ENCODE measurements around the gene ING3. TPM values are rescaled to one million over a fixed set of nuclear protein-coding genes. Genes with fewer than 3 reads are reported as not detected.

Gene ING3
- total and polyA plus RNA-seq, 2 donors (not counting 3 experiments of a cell fraction or from before 2014, with no cell fraction given) = 8.7 to 19.6 TPM

GRCh38 chr7:121012170-121012874, 61.7 kb downstream of the ING3 start:
- TF ChIP-seq EZH2 (IDR thresholded peaks at IDR 0.05; ENCODE audit: borderline replicate concordance, low read depth, low read length, severe bottlenecking) (no peak), MYC (IDR thresholded peaks at IDR 0.05; ENCODE audit: low read depth, low read length) (no peak), POLR2A (IDR thresholded peaks at IDR 0.05; ENCODE audit: low read depth, low read length) (no peak), FOS (IDR thresholded peaks at IDR 0.05; ENCODE audit: borderline replicate concordance, insufficient read depth, low read length) (no peak), GATA2 (IDR thresholded peaks at IDR 0.05; ENCODE audit: insufficient read depth, insufficient read length, low read depth, low read length) (no peak), MAX (IDR thresholded peaks at IDR 0.05; ENCODE audit: insufficient read depth, insufficient read length) (no peak), POLR2AphosphoS5 (IDR thresholded peaks at IDR 0.05; ENCODE audit: insufficient read depth, low read depth, low read length) (no peak)
- Histone ChIP-seq H3K27me3 (ENCODE audit: control insufficient read depth in 2 of 2, insufficient read depth in 2 of 2, low read length in 2 of 2) (peaks cover 0 to 3% of the 10 kb centered on the region in 2 experiments), H3K4me3 (replicated peaks in 1 of 3; ENCODE audit: insufficient read depth in 1 of 3, low read depth in 1 of 3, low read length in 3 of 3) (no peak overlapping the region), H4K20me1 (replicated peaks; ENCODE audit: control insufficient read depth, extremely low read depth, insufficient read depth, low read length) (no peaks in the 10 kb centered on the region), H3K4me1 (ENCODE audit: control insufficient read depth, extremely low read depth, insufficient read depth, low read length) (no peaks in the 10 kb centered on the region), H3K27ac (ENCODE audit: insufficient read depth, low read depth, low read length) (no peak overlapping the region), H3K9me1 (replicated peaks; ENCODE audit: control insufficient read depth, extremely low read depth, insufficient read depth, low read length) (no peaks in the 10 kb centered on the region), H3K36me3 (ENCODE audit: control insufficient read depth in 2 of 2, extremely low read depth in 1 of 2, insufficient read depth in 2 of 2, low read length in 2 of 2) (no peaks in the 10 kb centered on the region), H2AFZ (ENCODE audit: low read depth, low read length) (no peak overlapping the region), H3K9ac (replicated peaks; ENCODE audit: extremely low read depth, insufficient read depth, low read length) (no peak overlapping the region), H3K4me2 (ENCODE audit: insufficient read depth, low read length) (no peak overlapping the region), H3K79me2 (ENCODE audit: control insufficient read depth, insufficient read depth, low read length) (no peaks in the 10 kb centered on the region), H3K9me3 (replicated peaks; ENCODE audit: control insufficient read depth, insufficient read depth, low read length) (no peaks in the 10 kb centered on the region)
- BruUV-seq (replicated peaks) = no TSS peak
- no peak for FAIRE-seq
- intact Hi-C loops (cut with micrococcal nuclease) (no loop called here), dilution Hi-C loops (cut with MboI; ENCODE audit: extremely low pct_ligation_motif_present, low sequenced_read_pairs) (no loop called here)
- no peak for DNase-seq (ENCODE audit: low read depth, low spot score)
- ChIA-PET POLR2A (no interaction called here), CTCF (interaction anchor here (1.2 kb wide), 1 partner anchor 24 kb away, joined by 3 read pairs; the partner anchor contains the start of gene CPED1)

DNA sequence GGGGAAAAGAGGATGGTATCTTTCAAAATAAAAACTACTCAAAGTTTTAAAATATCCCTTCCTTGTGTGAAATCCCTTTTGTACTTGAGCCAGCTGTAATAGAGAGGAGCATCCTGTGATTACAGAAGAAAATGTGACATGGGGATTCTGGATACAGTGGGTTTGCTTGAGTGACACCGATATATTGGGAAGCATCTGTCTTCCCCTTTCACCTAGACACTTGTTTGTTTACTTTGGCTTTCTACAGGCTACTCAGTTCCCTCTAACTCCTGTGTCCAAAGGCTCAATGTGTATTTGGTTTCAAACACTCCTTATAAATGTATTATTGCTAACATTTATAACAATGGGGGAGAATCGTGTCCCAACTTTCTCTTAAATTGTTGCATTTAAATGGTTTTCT, 62.3 kb downstream of the ING3 start:
- H3K27ac ChIP-seq (ENCODE audit: insufficient read depth, low read depth, low read length) = no peak overlapping the region
- H3K4me1 ChIP-seq (ENCODE audit: control insufficient read depth, extremely low read depth, insufficient read depth, low read length) = no peaks in the 10 kb centered on the region
- ChIA-PET CTCF (interaction anchor here (1.2 kb wide), 1 partner anchor 24 kb away, joined by 3 read pairs; the partner anchor contains the start of gene CPED1), POLR2A (no interaction called here)
- no peak overlapping the region for H3K9ac ChIP-seq (replicated peaks; ENCODE audit: extremely low read depth, insufficient read depth, low read length)
- H3K27me3 ChIP-seq (ENCODE audit: control insufficient read depth in 2 of 2, insufficient read depth in 2 of 2, low read length in 2 of 2) = peaks cover 0 to 3% of the 10 kb centered on the region in 2 experiments
- BruUV-seq (replicated peaks) = no TSS peak
- no peak for TF ChIP-seq GATA2 (IDR thresholded peaks at IDR 0.05; ENCODE audit: insufficient read depth, insufficient read length, low read depth, low read length)
- no peak for TF ChIP-seq FOS (IDR thresholded peaks at IDR 0.05; ENCODE audit: borderline replicate concordance, insufficient read depth, low read length)
- no peak for TF ChIP-seq EZH2 (IDR thresholded peaks at IDR 0.05; ENCODE audit: borderline replicate concordance, low read depth, low read length, severe bottlenecking)
- no peak for TF ChIP-seq MYC (IDR thresholded peaks at IDR 0.05; ENCODE audit: low read depth, low read length)
- no peak for TF ChIP-seq CTCF (IDR thresholded peaks at IDR 0.05; ENCODE audit: extremely low read depth in 1 of 2, insufficient read depth in 1 of 2, low read depth in 1 of 2, low read length in 2 of 2)
- no peak for TF ChIP-seq POLR2AphosphoS5 (IDR thresholded peaks at IDR 0.05; ENCODE audit: insufficient read depth, low read depth, low read length)
- no peak for TF ChIP-seq JUN (IDR thresholded peaks at IDR 0.05; ENCODE audit: borderline replicate concordance, insufficient read depth, insufficient read length, low read depth)
- TF ChIP-seq POLR2A (IDR thresholded peaks at IDR 0.05; ENCODE audit: low read depth, low read length) = no peak
- TF ChIP-seq MAX (IDR thresholded peaks at IDR 0.05; ENCODE audit: insufficient read depth, insufficient read length) = no peak
- FAIRE-seq (no peak), DNase-seq (ENCODE audit: low read depth, low spot score) (no peak)
- dilution Hi-C loops (cut with MboI; ENCODE audit: extremely low pct_ligation_motif_present, low sequenced_read_pairs) (no loop called here), intact Hi-C loops (cut with micrococcal nuclease) (no loop called here)
- H4K20me1 ChIP-seq (replicated peaks; ENCODE audit: control insufficient read depth, extremely low read depth, insufficient read depth, low read length) = no peaks in the 10 kb centered on the region
- H3K79me2 ChIP-seq (ENCODE audit: control insufficient read depth, insufficient read depth, low read length) = no peaks in the 10 kb centered on the region
- no peaks in the 10 kb centered on the region for H3K9me3 ChIP-seq (replicated peaks; ENCODE audit: control insufficient read depth, insufficient read depth, low read length)
- no peak overlapping the region for H2AFZ ChIP-seq (ENCODE audit: low read depth, low read length)
- H3K4me3 ChIP-seq (replicated peaks in 1 of 3; ENCODE audit: insufficient read depth in 1 of 3, low read depth in 1 of 3, low read length in 3 of 3) = no peak overlapping the region
- H3K4me2 ChIP-seq (ENCODE audit: insufficient read depth, low read length) = no peak overlapping the region
- no peaks in the 10 kb centered on the region for H3K9me1 ChIP-seq (replicated peaks; ENCODE audit: control insufficient read depth, extremely low read depth, insufficient read depth, low read length)
- H3K36me3 ChIP-seq (ENCODE audit: control insufficient read depth in 2 of 2, extremely low read depth in 1 of 2, insufficient read depth in 2 of 2, low read length in 2 of 2) = no peaks in the 10 kb centered on the region
